A549 treated with DMSO at 1 μM for 4 hours (cell line): Measurements from ENCODE around the gene PABPC4L. TPM values are rescaled to one million over a fixed set of nuclear protein-coding genes. Genes with fewer than 3 reads are reported as not detected.

Source experiments
- total RNA-seq: library from RNA; stranded (reverse); fragments of 200-300 nt; extraction: Qiagen RNA extraction; gene quantifications from 5 replicates; pipeline ENCODE4 v1.2.3, GENCODE V29; 2022; ENCODE audit warnings: low read depth

Gene PABPC4L
- 0.05 to 0.16 TPM (median 0.11 TPM) in 5 replicates for total RNA-seq

DNA sequence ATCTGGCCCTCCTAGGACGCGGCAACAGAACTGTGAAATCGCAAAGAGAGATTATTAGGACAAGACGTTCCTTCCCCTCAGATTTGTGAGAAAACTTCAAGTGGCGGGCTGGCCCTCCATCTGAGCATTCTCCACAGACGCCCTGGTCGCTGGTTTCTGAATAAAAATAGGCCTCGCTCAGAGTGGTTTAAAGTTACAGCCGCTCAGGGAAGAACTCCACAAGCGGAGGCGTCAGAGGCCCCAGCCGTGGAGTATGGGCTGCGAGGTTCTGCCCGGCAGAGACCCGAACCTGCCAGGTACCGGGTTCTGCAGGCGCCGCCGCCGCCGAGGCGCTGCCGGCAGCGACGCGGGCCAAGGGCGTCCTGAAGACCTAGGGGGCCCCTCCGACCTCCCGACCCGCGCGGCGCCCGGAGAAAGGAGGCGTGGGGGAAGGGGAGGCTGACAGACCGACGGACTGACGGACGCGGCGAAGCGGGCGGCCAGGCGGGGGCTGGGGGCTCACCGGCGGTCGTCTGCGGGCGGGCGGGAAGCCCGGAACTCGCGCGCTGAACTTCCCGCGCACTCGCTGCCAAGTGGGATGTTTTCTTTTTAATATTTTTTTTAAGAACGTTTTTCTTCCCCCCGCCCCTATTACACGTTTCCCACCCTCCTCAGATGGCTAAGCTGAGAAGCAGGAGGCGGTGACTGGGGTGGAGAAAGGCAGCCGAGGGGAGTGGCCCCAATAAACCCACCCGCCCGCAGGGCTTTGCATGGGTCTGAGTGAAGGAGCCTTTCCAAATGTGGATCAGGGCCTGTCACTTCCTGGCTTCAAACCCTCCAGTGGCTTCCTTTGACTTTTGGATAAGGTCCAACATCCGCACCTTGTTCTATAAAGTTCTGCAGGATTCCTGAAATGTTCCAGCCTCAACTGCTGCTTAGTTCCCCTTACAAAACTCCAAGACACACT is at the start of gene PABPC4L:
TSS of gene PABPC4L (minus strand) at position 574 of the 946 bp plus-strand sequence. CDS start 770 bp downstream, outside the sequence.

